ENCODE measurements around the gene IFT122.
"Not testable (repeated sequence)": the region's sequence is repeated elsewhere in the genome, so short reads cannot be mapped to it uniquely, and the experiment has no call there.

- not testable (repeated sequence) for TF ChIP-seq POLR2A, POLR2AphosphoS5, CTCF, EP300 (IDR thresholded peaks at IDR 0.05)
These were observed 105.9 kb downstream of the IFT122 start for GRCh38 chr3:129545951-129546350.
